GM18909 (cell line): ENCODE data around the gene CPT1C.

Experiments used
- ATAC-seq: cut with Tn5 transposase; IDR thresholded peaks from one replicate; pipeline ENCODE4 v1.9.1; 2021; ENCODE audit warnings: mild to moderate bottlenecking; ENCODE audit not compliant: unreplicated experiment, poor library complexity

Gene CPT1C

GRCh38 chr19:49658566-49659442, 32.1 kb upstream of the CPT1C start:
- ATAC-seq: no peak

DNA sequence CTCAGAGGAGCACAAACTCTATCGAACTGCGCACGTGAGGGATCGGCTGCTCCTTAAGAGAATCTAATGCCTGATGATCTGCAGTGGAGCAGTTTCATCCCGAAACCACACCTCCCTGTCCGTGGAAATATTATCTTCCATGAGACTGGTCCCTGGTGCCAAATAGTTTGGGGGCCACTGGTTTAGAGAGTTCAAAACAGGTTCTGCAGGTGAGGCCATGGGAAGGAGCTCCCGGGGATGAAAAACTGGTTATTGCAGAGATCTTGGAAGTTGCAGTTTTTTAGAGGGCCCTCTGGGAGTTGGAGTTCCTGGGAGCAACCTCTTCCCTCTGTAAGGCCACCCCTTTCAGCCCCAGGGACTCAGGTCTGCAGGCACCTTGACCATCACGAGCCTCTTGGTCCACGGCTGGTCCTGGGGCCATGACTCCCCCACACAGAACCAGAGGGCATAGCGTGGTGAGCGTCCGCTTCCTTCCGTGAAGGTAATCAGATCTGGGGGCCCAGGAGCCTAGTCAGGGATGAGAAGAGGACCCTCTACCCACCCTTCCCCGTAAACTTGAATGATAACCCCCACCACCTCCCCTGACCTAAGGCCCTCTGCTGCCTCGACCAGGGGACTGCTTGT, 30.5 kb upstream of the CPT1C start:
- no peak for ATAC-seq

GRCh38 chr19:49662011-49662410, 28.9 kb upstream of the CPT1C start:
- ATAC-seq: no peak

GRCh38 chr19:49663224-49663623, 27.7 kb upstream of the CPT1C start:
- ATAC-seq: no peak

DNA sequence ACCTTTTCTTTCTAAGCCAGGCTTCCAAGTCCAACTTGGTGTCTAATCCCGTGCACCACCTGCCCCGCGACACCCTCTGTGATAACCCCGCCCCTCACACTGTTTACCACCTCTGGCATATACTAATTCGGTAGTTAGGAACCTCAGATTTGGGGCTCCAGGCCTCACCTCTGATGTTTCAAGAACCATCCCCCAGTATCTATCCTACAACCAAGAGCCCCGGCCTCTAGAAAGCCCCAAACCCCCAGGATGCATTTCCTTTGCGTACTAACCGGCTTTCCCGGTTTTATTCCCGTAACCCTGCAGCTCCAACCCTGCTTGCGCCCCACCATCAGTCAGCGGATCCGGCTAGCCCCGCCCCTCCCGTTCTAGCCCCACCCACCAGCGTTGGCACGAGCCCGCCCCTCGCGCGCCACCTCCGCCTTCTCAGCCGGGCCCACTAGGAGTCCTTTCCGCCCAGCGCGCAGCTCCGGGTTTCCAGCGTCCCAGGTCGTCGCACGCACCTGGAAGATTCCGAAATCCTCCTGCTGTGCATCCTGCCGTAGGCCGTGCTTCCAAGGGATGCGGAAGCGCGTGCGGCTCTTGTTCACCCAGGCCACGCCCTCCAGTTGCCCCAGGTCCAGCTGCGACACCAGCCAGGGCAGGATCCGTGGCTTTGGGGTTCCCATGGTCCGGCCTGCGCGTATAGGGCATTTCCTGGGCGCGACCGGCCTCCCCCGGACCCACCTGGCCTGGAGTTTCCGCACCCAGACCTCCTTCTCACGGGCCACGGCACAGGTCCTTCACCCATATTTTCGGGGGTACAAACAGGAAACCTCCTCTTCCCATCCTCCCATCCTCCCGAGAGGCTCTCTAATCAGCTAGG, 26.5 kb upstream of the CPT1C start:
- no peak for ATAC-seq

DNA sequence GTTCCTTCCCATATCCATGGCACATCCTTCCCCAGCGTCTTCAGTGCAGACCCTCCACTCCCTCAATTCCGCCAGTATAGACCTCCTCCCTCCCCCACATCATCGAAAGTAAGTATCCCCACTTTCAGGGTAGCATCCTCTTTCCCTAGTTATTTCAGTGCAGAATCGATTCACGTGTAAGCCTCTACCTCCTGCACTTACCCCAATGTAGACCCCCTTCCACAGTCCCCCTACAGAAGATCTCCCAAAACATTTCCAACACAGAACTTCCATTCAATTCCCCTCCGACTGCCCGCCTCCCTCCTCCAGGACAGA, 25.9 kb upstream of the CPT1C start:
- no peak for ATAC-seq

DNA sequence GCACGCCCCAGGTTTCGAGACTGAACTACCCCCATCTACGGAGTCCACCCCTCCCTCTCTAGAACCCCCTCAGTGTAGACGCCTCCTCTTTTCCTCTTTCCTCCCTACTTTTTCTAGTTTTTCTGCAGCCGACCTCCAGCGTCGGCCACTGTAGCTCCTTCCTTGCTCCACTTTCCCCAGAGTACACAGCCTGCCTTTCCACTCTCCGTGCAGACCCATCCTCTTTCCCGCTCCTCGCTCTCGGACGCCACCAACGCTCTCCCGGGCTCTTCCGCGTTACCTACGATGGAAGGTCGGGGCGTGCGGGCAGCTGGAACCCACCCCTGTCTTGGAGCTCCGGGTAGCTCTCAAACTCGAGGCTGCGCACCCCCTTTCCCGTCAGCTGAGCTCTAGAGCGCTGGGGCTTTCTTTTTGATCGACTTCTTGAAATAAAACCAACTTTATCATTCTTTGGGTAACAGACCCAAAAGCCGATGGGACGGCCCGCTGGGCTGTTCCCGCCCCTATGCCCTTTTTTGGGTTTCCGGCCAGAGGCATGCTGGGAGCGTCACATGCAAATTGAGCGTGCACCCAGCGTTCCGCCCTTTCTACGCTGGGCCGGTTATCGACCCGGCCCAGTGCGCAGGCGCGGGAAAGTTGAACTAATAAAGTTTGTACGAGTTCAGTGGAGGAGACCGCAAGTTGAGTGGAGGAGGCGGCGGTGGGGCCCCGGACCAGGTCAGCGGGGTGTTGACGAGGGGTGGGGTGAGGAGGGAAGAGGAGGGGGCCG, 25.4 kb upstream of the CPT1C start, which contains the start of the genes BCL2L12 and IRF3:
TSS of gene BCL2L12 (plus strand) at position 583 of the 769 bp plus-strand sequence. CDS start 760 bp downstream, outside the sequence.
TSS of gene IRF3 (minus strand) at position 507 of the 769 bp plus-strand sequence. CDS start 1,019 bp downstream, outside the sequence.
- ATAC-seq: peak; percentile 88

DNA sequence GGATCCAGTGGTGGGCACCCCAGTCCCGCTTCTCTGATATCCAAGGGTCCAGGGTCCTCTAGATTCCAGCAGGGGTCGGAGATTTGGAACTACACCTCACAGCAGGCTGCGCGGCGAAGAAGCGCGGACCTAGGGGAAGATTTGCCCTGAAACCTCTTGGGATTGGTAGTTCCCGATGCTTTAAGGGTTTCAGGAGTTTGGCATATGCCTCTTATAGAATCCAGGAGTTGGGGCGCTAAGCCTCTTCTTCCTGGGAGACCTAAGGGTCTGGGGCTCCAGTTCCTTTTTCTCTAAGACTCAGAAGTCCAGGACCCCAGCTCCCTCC, 24.8 kb upstream of the CPT1C start:
- no peak for ATAC-seq

DNA sequence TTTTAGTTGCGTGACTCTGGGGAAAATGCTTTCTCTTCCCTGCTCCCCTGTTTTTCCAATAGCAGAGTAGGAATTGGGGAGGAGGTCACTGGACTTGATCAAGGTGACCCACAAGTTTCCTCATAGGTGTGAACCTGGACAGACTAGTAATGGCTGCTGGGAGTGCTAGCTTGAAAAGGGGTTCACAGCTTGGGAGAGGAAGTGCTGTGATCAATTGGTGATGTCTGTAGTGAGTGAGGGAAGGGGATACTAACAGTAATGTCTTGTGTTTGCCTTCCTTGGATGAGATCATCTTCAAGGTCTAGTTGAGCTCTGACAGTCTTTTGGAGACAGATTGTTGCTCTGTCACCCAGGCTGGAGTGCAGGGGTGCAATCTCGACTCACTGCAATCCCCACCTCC, 23.4 kb upstream of the CPT1C start:
- no peak for ATAC-seq

- no peak for ATAC-seq
These were observed 21.4 kb upstream of the CPT1C start for GRCh38 chr19:49669516-49669915.

GRCh38 chr19:49672131-49672919, 18.6 kb upstream of the CPT1C start:
- ATAC-seq: no peak

DNA sequence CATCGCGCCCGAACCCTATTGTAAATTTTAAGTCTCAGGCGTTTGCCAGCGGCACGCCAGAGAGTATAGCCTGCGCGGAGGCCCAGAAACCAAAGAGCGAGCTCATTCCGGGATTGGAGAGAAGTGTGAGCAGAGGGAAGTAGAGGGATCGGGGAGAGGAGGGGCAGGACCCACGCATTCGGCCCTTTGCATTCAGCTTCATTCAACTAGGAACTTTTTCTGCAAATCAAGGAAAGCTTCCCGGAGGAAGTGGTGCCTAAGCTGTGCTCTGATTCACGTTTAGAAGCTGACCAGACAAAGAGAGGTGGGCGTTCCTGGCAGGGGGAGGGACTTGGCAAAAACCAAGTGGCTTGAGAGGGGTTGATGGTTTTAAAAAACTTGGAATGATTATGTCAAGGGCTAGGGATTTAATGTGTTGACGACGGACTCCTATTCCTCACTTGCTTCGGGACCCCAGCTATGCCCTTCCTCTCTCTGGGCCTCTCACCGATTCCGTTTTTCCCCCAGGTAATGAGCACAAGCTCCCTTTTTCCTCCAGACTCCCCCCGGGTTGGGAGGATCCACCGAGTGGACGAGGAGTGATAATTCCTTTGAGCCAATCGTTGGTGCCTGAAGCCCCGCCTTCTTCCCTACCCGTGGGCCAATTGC, 14.7 kb upstream of the CPT1C start:
- ATAC-seq: peak; percentile 18

GRCh38 chr19:49676784-49677230, 14.1 kb upstream of the CPT1C start:
- ATAC-seq: peak; percentile 68

GRCh38 chr19:49677231-49677900, 13.6 kb upstream of the CPT1C start, which contains the start of gene PRMT1:
TSS of gene PRMT1 (plus strand) at chr19:49677271. CDS start at chr19:49677281, 10 bp downstream.
- ATAC-seq: peak; percentile 16

- ATAC-seq: no peak
These were observed 12.8 kb upstream of the CPT1C start for GRCh38 chr19:49677901-49678674.

DNA sequence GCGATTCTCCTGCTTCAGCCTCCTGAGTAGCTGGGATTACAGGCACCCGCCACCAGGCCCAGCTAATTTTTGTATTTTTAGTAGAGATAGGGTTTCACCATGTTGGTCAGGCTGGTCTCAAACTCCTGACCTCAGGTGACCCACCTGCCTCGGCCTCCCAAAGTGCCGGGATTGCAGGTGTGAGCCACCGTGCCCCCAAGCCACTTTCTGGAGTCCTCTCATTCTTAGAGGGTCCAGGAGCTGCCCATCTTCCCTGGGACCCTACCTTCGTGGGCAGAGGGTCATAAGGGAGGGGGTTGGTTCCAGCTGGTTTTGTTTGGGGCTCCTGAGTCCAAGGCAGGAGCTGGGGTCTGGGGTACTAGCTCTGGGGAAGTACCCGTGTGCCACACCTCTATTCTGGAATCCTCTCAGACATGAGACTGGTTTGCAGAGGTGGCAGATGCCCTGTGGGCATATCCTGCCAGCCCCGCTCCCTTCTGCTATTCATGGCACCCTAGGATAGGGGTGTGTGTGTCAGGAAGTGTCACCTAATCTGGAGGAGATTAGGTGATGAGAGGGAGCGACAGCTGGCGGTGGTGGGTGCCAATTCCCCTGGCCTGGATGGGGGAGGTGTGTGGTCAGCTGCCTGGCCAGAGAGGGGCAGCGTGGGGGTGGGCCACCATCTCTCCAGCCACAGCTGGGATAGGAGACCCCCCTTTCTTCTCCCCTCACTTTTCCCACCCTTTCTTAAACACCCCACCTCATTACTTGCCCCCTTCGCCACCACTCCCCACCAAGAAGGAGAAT, 11.7 kb upstream of the CPT1C start:
- ATAC-seq: no peak
